ENCODE measurements around the gene TPGS2.

DNA sequence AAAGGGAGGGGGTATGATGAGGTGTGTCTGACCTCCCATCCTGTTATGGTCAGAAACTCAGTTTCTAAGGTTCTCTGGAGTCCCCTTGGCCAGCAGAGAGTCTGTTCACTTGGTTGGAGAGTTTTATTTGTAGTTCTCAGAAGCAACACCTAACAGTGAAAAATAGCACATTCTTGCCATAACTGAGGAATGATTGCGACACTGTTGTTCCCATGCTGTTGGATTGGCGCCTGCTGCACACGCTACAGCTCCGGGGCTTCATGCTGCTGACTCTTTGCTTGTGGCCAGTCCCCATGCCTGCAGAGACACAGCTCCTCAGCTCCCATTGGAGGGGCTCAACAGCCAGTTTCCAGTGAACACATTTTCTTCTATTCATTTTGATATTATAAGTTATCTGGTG, 42.1 kb downstream of the TPGS2 start:
- TF ChIP-seq, protein P1, sequence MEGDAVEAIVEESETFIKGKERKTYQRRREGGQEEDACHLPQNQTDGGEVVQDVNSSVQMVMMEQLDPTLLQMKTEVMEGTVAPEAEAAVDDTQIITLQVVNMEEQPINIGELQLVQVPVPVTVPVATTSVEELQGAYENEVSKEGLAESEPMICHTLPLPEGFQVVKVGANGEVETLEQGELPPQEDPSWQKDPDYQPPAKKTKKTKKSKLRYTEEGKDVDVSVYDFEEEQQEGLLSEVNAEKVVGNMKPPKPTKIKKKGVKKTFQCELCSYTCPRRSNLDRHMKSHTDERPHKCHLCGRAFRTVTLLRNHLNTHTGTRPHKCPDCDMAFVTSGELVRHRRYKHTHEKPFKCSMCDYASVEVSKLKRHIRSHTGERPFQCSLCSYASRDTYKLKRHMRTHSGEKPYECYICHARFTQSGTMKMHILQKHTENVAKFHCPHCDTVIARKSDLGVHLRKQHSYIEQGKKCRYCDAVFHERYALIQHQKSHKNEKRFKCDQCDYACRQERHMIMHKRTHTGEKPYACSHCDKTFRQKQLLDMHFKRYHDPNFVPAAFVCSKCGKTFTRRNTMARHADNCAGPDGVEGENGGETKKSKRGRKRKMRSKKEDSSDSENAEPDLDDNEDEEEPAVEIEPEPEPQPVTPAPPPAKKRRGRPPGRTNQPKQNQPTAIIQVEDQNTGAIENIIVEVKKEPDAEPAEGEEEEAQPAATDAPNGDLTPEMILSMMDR (IDR thresholded peaks at IDR 0.05), result no peak
- no peak for TF ChIP-seq POLR2A (IDR thresholded peaks at IDR 0.05)
